NCI-H446 (cell line): ENCODE measurements around the gene NR2E3.
"Not testable (repeated sequence)": the region's sequence is repeated elsewhere in the genome, so short reads cannot be mapped to it uniquely, and the experiment has no call there.

ENCODE experiments used
- DNase-seq, 2 experiments: peaks; one replicate each; lab custom pipeline; 2025; lab: John Stamatoyannopoulos, UW

NR2E3 gene

GRCh38 chr15:71815301-71815700, 4.9 kb downstream of the NR2E3 start:
- DNase-seq, result no peak

GRCh38 chr15:71817351-71817750, 7.0 kb downstream of the NR2E3 start:
- no peak for DNase-seq

- no peak for DNase-seq
Measured at GRCh38 chr15:71820127-71820526, 9.8 kb downstream of the NR2E3 start.

GRCh38 chr15:71821547-71822129, 11.3 kb downstream of the NR2E3 start:
- no peak for DNase-seq

GRCh38 chr15:71822890-71823630, 12.7 kb downstream of the NR2E3 start:
- no peak for DNase-seq

- no peak for DNase-seq
Measured at GRCh38 chr15:71823801-71824200, 13.4 kb downstream of the NR2E3 start.

GRCh38 chr15:71825021-71825730, 14.8 kb downstream of the NR2E3 start:
- DNase-seq, result no peak

- no peak for DNase-seq
Measured at GRCh38 chr15:71826196-71826595, 15.8 kb downstream of the NR2E3 start.

GRCh38 chr15:71830981-71831380, 20.6 kb downstream of the NR2E3 start:
- no peak for DNase-seq

GRCh38 chr15:71841563-71841962, 31.2 kb downstream of the NR2E3 start:
- no peak for DNase-seq

GRCh38 chr15:71844916-71845315, 34.6 kb downstream of the NR2E3 start:
- DNase-seq, result no peak

- DNase-seq, result no peak
Measured at GRCh38 chr15:71853543-71853942, 43.2 kb downstream of the NR2E3 start.

- DNase-seq, result not testable (repeated sequence)
Measured at GRCh38 chr15:71858232-71858631, 47.9 kb downstream of the NR2E3 start.
